GM12878 (cell line): Measurements from ENCODE around the gene CCNJL. TPM values are rescaled to one million over a fixed set of nuclear protein-coding genes. Genes with fewer than 3 reads are reported as not detected.

Experiments used
- ATAC-seq: fragments of 200-7000 bp; cut with Tn5 transposase; 3 replicates; pipeline ENCODE4 v1.9.1; 2020; ENCODE audit warnings: mild to moderate bottlenecking, moderate library complexity
- BruUV-seq: library from RNA; stranded (reverse); fragments of 400-500 nt; replicated peaks from 2 replicates; lab custom pipeline; 2021; lab: Mats Ljungman, UMichigan
- CTCF ChIA-PET: fragments of 300-600 bp; sonication (Branson Sonifier 250); formaldehyde crosslinking; extraction: SDS; loops from one replicate; lab custom pipeline; 2021; ENCODE audit warnings: inconsistent platforms; lab: Yijun Ruan, JAX
- POLR2A ChIA-PET: fragments of 350-600 bp; formaldehyde crosslinking; extraction: SDS; loops from one replicate; lab custom pipeline; 2021; ENCODE audit warnings: inconsistent platforms; lab: Charles Lee
- RAD21 ChIA-PET: fragments of 300-600 bp; sonication (Branson Sonifier 250); formaldehyde crosslinking; loops from one replicate; lab custom pipeline; 2023; ENCODE audit warnings: antibody characterized with exemption; ENCODE audit not compliant: unreplicated experiment; lab: Charles Lee
- SMC1A ChIA-PET: fragments of 300-600 bp; sonication (Branson Sonifier 250); formaldehyde crosslinking; loops from one replicate; lab custom pipeline; 2023; ENCODE audit not compliant: unreplicated experiment, uncharacterized antibody; lab: Charles Lee
- DNase-seq: peaks from one replicate; pipeline ENCODE4 v3.0.0-alpha.2; 2011; ENCODE audit warnings: low read depth, low spot score
- FAIRE-seq: peaks from 3 replicates; lab custom pipeline; 2011; peaks lifted over from hg19 to GRCh38; lab: Jason Lieb, UNC
- H2AFZ ChIP-seq: 2 replicates; pipeline ENCODE4 v1.6.0; 2011; ENCODE audit warnings: low read depth, low read length, control low read depth; ENCODE audit not compliant: control insufficient read depth
- H3K27ac ChIP-seq: 2 replicates; pipeline ENCODE4 v1.5.1; 2011; ENCODE audit warnings: control low read depth; ENCODE audit not compliant: control insufficient read depth, insufficient read depth
- H3K27me3 ChIP-seq, 2 experiments: replicated peaks in 1 of 2; 2 replicates each; pipeline versions ENCODE4 v1.6.0 to v1.6.1; 2011; ENCODE audit warnings: low read length in 1 of 2; ENCODE audit not compliant: control insufficient read depth in 2 of 2, insufficient read depth in 2 of 2
- H3K36me3 ChIP-seq, 2 experiments: 2 replicates each; pipeline ENCODE4 v1.5.1; 2011; ENCODE audit warnings: low read length in 1 of 2; ENCODE audit not compliant: control insufficient read depth in 2 of 2, insufficient read depth in 2 of 2
- H3K4me1 ChIP-seq: 2 replicates; pipeline ENCODE4 v1.6.1; 2011; ENCODE audit warnings: mild to moderate bottlenecking, low read length, moderate library complexity, mixed read lengths; ENCODE audit not compliant: control insufficient read depth, insufficient read depth
- H3K4me2 ChIP-seq: 2 replicates; pipeline ENCODE4 v1.6.0; 2011; ENCODE audit warnings: control low read depth; ENCODE audit not compliant: control insufficient read depth, insufficient read depth
- H3K4me3 ChIP-seq: fragments of 200-600 bp; sonication (generic); 2 replicates; pipeline ENCODE4 v1.5.1; 2016
- H3K79me2 ChIP-seq: 2 replicates; pipeline ENCODE4 v1.6.0; 2011; ENCODE audit warnings: low read length; ENCODE audit not compliant: control insufficient read depth, insufficient read depth
- H3K9ac ChIP-seq: 2 replicates; pipeline ENCODE4 v1.8.0; 2011; ENCODE audit warnings: low read length, control low read depth, mixed read lengths; ENCODE audit not compliant: control insufficient read depth, insufficient read depth
- H3K9me3 ChIP-seq: replicated peaks from 3 replicates; pipeline ENCODE4 v1.5.1; 2011; ENCODE audit warnings: mild to moderate bottlenecking, low read length; ENCODE audit not compliant: control insufficient read depth, insufficient read depth
- H4K20me1 ChIP-seq: 2 replicates; pipeline ENCODE4 v1.6.0; 2011; ENCODE audit not compliant: control insufficient read depth, insufficient read depth
- CHD2 ChIP-seq: IDR thresholded peaks from 2 replicates; pipeline ENCODE4 v1.6.1; 2011; ENCODE audit warnings: low read depth, low read length, improper control_type of control experiment, borderline replicate concordance
- EP300 ChIP-seq, 2 experiments: fragments of 150-350 bp in 1 of 2; IDR thresholded peaks; 2 replicates each; pipeline ENCODE4 v1.6.1; 2011 to 2012; ENCODE audit warnings: low read depth in 2 of 2, low read length in 2 of 2, borderline replicate concordance in 1 of 2, improper control_type of control experiment in 1 of 2, inconsistent platforms in 1 of 2; ENCODE audit not compliant: control insufficient read depth in 1 of 2
- EZH2 ChIP-seq: IDR thresholded peaks from 2 replicates; pipeline ENCODE4 v1.6.1; 2012; ENCODE audit warnings: low read depth, mild to moderate bottlenecking, control low read depth, inconsistent platforms, low read length, borderline replicate concordance; ENCODE audit not compliant: control insufficient read depth
- IKZF1 ChIP-seq: fragments of 450-650 bp; conservative IDR thresholded peaks from 2 replicates; pipeline ENCODE4 v1.6.1; 2017; ENCODE audit warnings: antibody characterized with exemption, mild to moderate bottlenecking
- JUNB ChIP-seq: IDR thresholded peaks from 2 replicates; pipeline ENCODE4 v1.6.1; 2016; ENCODE audit warnings: antibody characterized with exemption, mild to moderate bottlenecking
- MTA2 ChIP-seq: fragments of 450-650 bp; IDR thresholded peaks from 2 replicates; pipeline ENCODE4 v1.6.1; 2016; ENCODE audit warnings: low read depth, mild to moderate bottlenecking, moderate library complexity
- MXI1 ChIP-seq: fragments of 150-350 bp; IDR thresholded peaks from 2 replicates; pipeline ENCODE4 v1.6.1; 2011; ENCODE audit warnings: low read depth, mild to moderate bottlenecking, inconsistent platforms, low read length, improper control_type of control experiment
- NKRF ChIP-seq: fragments of 450-650 bp; conservative IDR thresholded peaks from 2 replicates; pipeline ENCODE4 v1.6.1; 2017; ENCODE audit warnings: mild to moderate bottlenecking, moderate library complexity
- PML ChIP-seq: IDR thresholded peaks from 2 replicates; pipeline ENCODE4 v1.6.1; 2012; ENCODE audit warnings: low read length, inconsistent platforms
- POLR2AphosphoS5 ChIP-seq: IDR thresholded peaks from 2 replicates; pipeline ENCODE4 v1.6.1; 2011; ENCODE audit warnings: mild to moderate bottlenecking, low read length, inconsistent platforms
- SMARCA5 ChIP-seq: fragments of 450-650 bp; IDR thresholded peaks from 2 replicates; pipeline ENCODE4 v1.6.1; 2017; ENCODE audit warnings: mild to moderate bottlenecking
- ZNF24 ChIP-seq: fragments of 450-650 bp; IDR thresholded peaks from 2 replicates; pipeline ENCODE4 v1.6.1; 2017; ENCODE audit warnings: antibody characterized with exemption, mild to moderate bottlenecking
- ZNF274 ChIP-seq: IDR thresholded peaks from one replicate; pipeline ENCODE4 v1.8.0; 2011; ENCODE audit not compliant: insufficient read length, insufficient read depth
- WGBS: methylation state at CpG from one replicate; pipeline ENCODE4 v1.1.6; 2016; ENCODE audit warnings: low lambda C conversion rate; ENCODE audit not compliant: insufficient replicate concordance, insufficient coverage; ENCODE audit errors: missing lambda C conversion rate; 5-methylcytosine and 5-hydroxymethylcytosine counted together
- in situ Hi-C: fragments of 300-500 bp; cut with MboI; formaldehyde crosslinking; loops from 9 replicates; pipeline ENCODE4 v1.14.3; 2018; ENCODE audit warnings: mixed read lengths
- intact Hi-C: fragments of 100-400 bp; cut with micrococcal nuclease; formaldehyde crosslinking; loops from one replicate; pipeline ENCODE4 v1.14.2; 2022; ENCODE audit not compliant: unreplicated experiment
- polyA plus RNA-seq, 11 experiments: library from polyadenylated mRNA; depleted of rRNA in 4 of 11; unstranded in 6 of 11; stranded (reverse) in 5 of 11; fragments of >200 nt; fragmentation: Nextera tagmentation in 4 of 11; fragmentation: Illumina TruSeq in 1 of 11; extraction: Ambion mirVana in 4 of 11; extraction: Trizol in 1 of 11; gene quantifications; 1 replicate in 1 of 11; 2 replicates in 10 of 11; pipeline versions ENCODE4 v1.2.1 to v1.2.3, GENCODE V29; 2011 to 2016; ENCODE audit warnings: inconsistent platforms in 2 of 11, missing spikeins in 2 of 11, low read depth in 1 of 11
- total RNA-seq, 4 experiments: library from RNA; depleted of rRNA in 3 of 4; stranded (reverse); fragments of >200 nt in 3 of 4; fragmentation: Illumina TruSeq in 1 of 4; extraction: Trizol in 1 of 4; gene quantifications; 2 replicates each; pipeline versions ENCODE4 v1.2.1 to v1.2.3, GENCODE V29; 2013 to 2021
- TF ChIP-seq, protein P1 (sequence below): fragments of 450-650 bp; IDR thresholded peaks from 2 replicates; pipeline ENCODE4 v1.6.1; 2017; ENCODE audit warnings: low read depth, mild to moderate bottlenecking, moderate library complexity
- TF ChIP-seq, protein P2 (sequence below): fragments of 450-650 bp; IDR thresholded peaks from 2 replicates; pipeline ENCODE4 v1.6.1; 2017; ENCODE audit warnings: mild to moderate bottlenecking, moderate library complexity

Gene CCNJL
- total and polyA plus RNA-seq, 10 of the 15 experiments (the other 5 are each of a cell fraction or from before 2014, with no cell fraction given), result 0.09 to 0.20 (median 0.10) TPM; not detected in 7

GRCh38 chr5:160233215-160233614 lies 79.1 kb downstream of the CCNJL start:
- H3K36me3 ChIP-seq, result no peaks in the 10 kb centered on the region
- DNase-seq (peak; percentile 53), FAIRE-seq (no peak), ATAC-seq (peak; percentile 41)
- no peaks in the 10 kb centered on the region for H3K9me3 ChIP-seq
- in situ Hi-C loops (no loop called here), intact Hi-C loops (no loop called here)
- H3K27ac ChIP-seq, result peak overlapping the region; percentile 63
- H3K4me3 ChIP-seq, result no peak overlapping the region
- ChIA-PET SMC1A (interaction anchor here (1.4 to 3.0 kb wide), 7 partner anchors 9 to 111 kb away, joined by 3 to 14 read pairs (median 6); no protein-coding TSS in a partner anchor), RAD21 (interaction anchor here (1.3 to 1.4 kb wide), 2 partner anchors 8 to 34 kb away, joined by 3 read pairs; no protein-coding TSS in a partner anchor), CTCF (interaction anchor here (1.6 to 4.9 kb wide), 4 partner anchors 10 to 211 kb away, joined by 4 to 34 read pairs (median 6); no protein-coding TSS in a partner anchor), POLR2A (interaction anchor here (0.5 to 0.6 kb wide), 4 partner anchors 121 to 248 kb away, joined by 3 to 4 read pairs (median 4); no protein-coding TSS in a partner anchor)
- H2AFZ ChIP-seq, result no peak overlapping the region
- H3K27me3 ChIP-seq, result no peaks in the 10 kb centered on the region
- TF ChIP-seq NKRF (no peak), ZNF274 (no peak), EZH2 (no peak), MXI1 (no peak), IKZF1 (0 out of 2 replicates have a peak, but pooled peaks have one; percentile 12), MTA2 (peak; percentile 32; the same call in 1 of the 2 replicates), PML (no peak), ZNF24 (peak; percentile 58; the same call in 1 of the 2 replicates), JUNB (peak; percentile 18; the same call in 1 of the 2 replicates), SMARCA5 (peak; percentile 49; the same call in 1 of the 2 replicates), POLR2AphosphoS5 (no peak), CHD2 (no peak), EP300 (IDR thresholded peaks at IDR 0.05; ENCODE audit: borderline replicate concordance in 1 of 2, control insufficient read depth in 1 of 2, low read depth in 2 of 2, low read length in 2 of 2) (no peak)
- TF ChIP-seq, protein P1, sequence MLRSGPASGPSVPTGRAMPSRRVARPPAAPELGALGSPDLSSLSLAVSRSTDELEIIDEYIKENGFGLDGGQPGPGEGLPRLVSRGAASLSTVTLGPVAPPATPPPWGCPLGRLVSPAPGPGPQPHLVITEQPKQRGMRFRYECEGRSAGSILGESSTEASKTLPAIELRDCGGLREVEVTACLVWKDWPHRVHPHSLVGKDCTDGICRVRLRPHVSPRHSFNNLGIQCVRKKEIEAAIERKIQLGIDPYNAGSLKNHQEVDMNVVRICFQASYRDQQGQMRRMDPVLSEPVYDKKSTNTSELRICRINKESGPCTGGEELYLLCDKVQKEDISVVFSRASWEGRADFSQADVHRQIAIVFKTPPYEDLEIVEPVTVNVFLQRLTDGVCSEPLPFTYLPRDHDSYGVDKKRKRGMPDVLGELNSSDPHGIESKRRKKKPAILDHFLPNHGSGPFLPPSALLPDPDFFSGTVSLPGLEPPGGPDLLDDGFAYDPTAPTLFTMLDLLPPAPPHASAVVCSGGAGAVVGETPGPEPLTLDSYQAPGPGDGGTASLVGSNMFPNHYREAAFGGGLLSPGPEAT, result peak; percentile 61; the same call in 1 of the 2 replicates
- TF ChIP-seq, protein P2, sequence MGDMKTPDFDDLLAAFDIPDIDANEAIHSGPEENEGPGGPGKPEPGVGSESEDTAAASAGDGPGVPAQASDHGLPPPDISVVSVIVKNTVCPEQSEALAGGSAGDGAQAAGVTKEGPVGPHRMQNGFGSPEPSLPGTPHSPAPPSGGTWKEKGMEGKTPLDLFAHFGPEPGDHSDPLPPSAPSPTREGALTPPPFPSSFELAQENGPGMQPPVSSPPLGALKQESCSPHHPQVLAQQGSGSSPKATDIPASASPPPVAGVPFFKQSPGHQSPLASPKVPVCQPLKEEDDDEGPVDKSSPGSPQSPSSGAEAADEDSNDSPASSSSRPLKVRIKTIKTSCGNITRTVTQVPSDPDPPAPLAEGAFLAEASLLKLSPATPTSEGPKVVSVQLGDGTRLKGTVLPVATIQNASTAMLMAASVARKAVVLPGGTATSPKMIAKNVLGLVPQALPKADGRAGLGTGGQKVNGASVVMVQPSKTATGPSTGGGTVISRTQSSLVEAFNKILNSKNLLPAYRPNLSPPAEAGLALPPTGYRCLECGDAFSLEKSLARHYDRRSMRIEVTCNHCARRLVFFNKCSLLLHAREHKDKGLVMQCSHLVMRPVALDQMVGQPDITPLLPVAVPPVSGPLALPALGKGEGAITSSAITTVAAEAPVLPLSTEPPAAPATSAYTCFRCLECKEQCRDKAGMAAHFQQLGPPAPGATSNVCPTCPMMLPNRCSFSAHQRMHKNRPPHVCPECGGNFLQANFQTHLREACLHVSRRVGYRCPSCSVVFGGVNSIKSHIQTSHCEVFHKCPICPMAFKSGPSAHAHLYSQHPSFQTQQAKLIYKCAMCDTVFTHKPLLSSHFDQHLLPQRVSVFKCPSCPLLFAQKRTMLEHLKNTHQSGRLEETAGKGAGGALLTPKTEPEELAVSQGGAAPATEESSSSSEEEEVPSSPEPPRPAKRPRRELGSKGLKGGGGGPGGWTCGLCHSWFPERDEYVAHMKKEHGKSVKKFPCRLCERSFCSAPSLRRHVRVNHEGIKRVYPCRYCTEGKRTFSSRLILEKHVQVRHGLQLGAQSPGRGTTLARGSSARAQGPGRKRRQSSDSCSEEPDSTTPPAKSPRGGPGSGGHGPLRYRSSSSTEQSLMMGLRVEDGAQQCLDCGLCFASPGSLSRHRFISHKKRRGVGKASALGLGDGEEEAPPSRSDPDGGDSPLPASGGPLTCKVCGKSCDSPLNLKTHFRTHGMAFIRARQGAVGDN, result peak; percentile 58; the same call in 1 of the 2 replicates
- H3K4me1 ChIP-seq, result peaks cover 27% of the 10 kb centered on the region
- no peaks in the 10 kb centered on the region for H3K79me2 ChIP-seq
- no peak overlapping the region for H3K9ac ChIP-seq
- H4K20me1 ChIP-seq, result no peaks in the 10 kb centered on the region
- no peak overlapping the region for H3K4me2 ChIP-seq
- BruUV-seq, result no TSS peak
- 60% methylated on average over 5 of the region's 5 CpGs for WGBS
